Panc1 (cell line): ENCODE measurements around the gene SERPINF2. TPM values are rescaled to one million over a fixed set of nuclear protein-coding genes. Genes with fewer than 3 reads are reported as not detected.
A peak's percentile ranks its signal among the peaks of the same experiment; 100 is the strongest.
"Not testable (repeated sequence)": the region's sequence is repeated elsewhere in the genome, so short reads cannot be mapped to it uniquely, and the experiment has no call there.

ENCODE experiments used
- ATAC-seq: fragments of 200-7000 bp; cut with Tn5 transposase; 2 replicates; pipeline ENCODE4 v1.9.1; 2020; ENCODE audit warnings: mild to moderate bottlenecking, moderate library complexity
- BruUV-seq: library from RNA; stranded (reverse); fragments of 400-500 nt; replicated peaks from 2 replicates; lab custom pipeline; 2021; lab: Mats Ljungman, UMichigan
- CTCF ChIA-PET: fragments of 300-600 bp; sonication (Branson Sonifier 250); formaldehyde crosslinking; loops from one replicate; lab custom pipeline; 2022; ENCODE audit warnings: antibody characterized with exemption; lab: Charles Lee
- POLR2A ChIA-PET: fragments of 300-600 bp; sonication (Branson Sonifier 250); formaldehyde crosslinking; loops from one replicate; lab custom pipeline; 2022; ENCODE audit warnings: antibody characterized with exemption; lab: Charles Lee
- DNase-seq: peaks from one replicate; pipeline ENCODE4 v3.0.0-alpha.2; 2010; ENCODE audit warnings: low read depth, low spot score
- H3K27ac ChIP-seq: 2 replicates; pipeline ENCODE4 v1.5.1; 2011; ENCODE audit warnings: mild to moderate bottlenecking, low read length, inconsistent platforms
- H3K27me3 ChIP-seq: fragments of 200-500 bp; sonication (Bioruptor generic); 2 replicates; pipeline ENCODE4 v1.6.0; 2014; ENCODE audit warnings: low read length, inconsistent platforms; ENCODE audit not compliant: control insufficient read depth, insufficient read depth
- H3K36me3 ChIP-seq: fragments of 200-500 bp; sonication (Bioruptor generic); 2 replicates; pipeline ENCODE4 v1.5.1; 2014; ENCODE audit warnings: inconsistent platforms, mild to moderate bottlenecking, low read length, moderate library complexity; ENCODE audit not compliant: control insufficient read depth, insufficient read depth
- H3K4me1 ChIP-seq: 2 replicates; pipeline ENCODE4 v1.5.1; 2011; ENCODE audit warnings: inconsistent platforms, mild to moderate bottlenecking, low read length, moderate library complexity; ENCODE audit not compliant: control insufficient read depth, insufficient read depth
- H3K4me3 ChIP-seq, 2 experiments: 2 replicates each; pipeline ENCODE4 v1.5.1; 2011 to 2012; ENCODE audit warnings: low read depth in 2 of 2, low read length in 2 of 2, mild to moderate bottlenecking in 2 of 2, inconsistent platforms in 1 of 2, moderate library complexity in 1 of 2
- H3K9me3 ChIP-seq: fragments of 200-500 bp; sonication (Bioruptor generic); 2 replicates; pipeline ENCODE4 v1.5.1; 2014; ENCODE audit warnings: low read depth, mild to moderate bottlenecking, inconsistent platforms, low read length, moderate library complexity; ENCODE audit not compliant: control insufficient read depth, insufficient read depth
- POLR2AphosphoS5 ChIP-seq: IDR thresholded peaks from 2 replicates; pipeline ENCODE4 v1.6.1; 2012; ENCODE audit warnings: mild to moderate bottlenecking, low read depth, low read length, moderate library complexity
- SIN3A ChIP-seq: IDR thresholded peaks from 2 replicates; pipeline ENCODE4 v1.6.1; 2012; ENCODE audit warnings: low read depth, mild to moderate bottlenecking, low read length, moderate library complexity, borderline replicate concordance; ENCODE audit not compliant: insufficient read depth
- TCF7L2 ChIP-seq: IDR thresholded peaks from 2 replicates; pipeline ENCODE4 v1.6.1; 2011; ENCODE audit warnings: mild to moderate bottlenecking, low read depth, low read length, inconsistent platforms
- in situ Hi-C: cut with HindIII; loops from 2 replicates; pipeline ENCODE4 v1.10.0; 2016; ENCODE audit warnings: low sequenced_read_pairs, low pct_unique_long_range_greater_than_20kb
- intact Hi-C: fragments of 100-400 bp; cut with micrococcal nuclease; formaldehyde crosslinking; loops from one replicate; pipeline ENCODE4 v1.10.0; 2022; ENCODE audit not compliant: unreplicated experiment
- total RNA-seq: library from RNA; stranded (reverse); gene quantifications from one replicate; pipeline ENCODE4 v1.2.1, GENCODE V29; 2021; ENCODE audit not compliant: unreplicated experiment
- TF ChIP-seq, protein P1 (sequence below): fragments of 450-650 bp; IDR thresholded peaks from 2 replicates; pipeline ENCODE4 v1.5.1; 2017; ENCODE audit warnings: mild to moderate bottlenecking
- TF ChIP-seq, protein P2 (sequence below), 2 experiments: IDR thresholded peaks; 2 replicates each; pipeline ENCODE4 v1.6.1; 2011 to 2012; ENCODE audit warnings: low read depth in 2 of 2, control low read depth in 1 of 2, low read length in 1 of 2, mild to moderate bottlenecking in 1 of 2, moderate library complexity in 1 of 2; ENCODE audit not compliant: insufficient read depth in 1 of 2

The SERPINF2 gene
- total RNA-seq, 1 experiment from 2014 or later, result 0.77 TPM

DNA sequence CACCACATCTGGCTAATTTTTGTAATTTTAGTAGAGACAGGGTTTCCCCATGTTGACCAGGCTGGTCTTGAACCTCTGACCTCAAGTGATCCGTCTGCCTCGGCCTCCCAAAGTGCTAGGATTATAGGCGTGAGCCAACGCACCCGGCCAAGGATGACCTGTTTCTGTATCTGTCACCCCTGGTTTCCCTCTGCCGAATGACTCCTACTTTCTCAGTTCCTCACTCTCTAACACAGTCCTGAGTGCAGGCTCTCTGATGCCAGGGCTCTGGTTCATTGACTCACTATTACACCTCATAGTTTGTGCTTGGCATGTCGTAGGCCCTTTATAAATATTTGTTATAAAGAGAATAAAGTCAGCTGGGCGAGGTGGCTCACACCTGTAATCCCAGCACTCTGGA is 47.3 kb upstream of the SERPINF2 start:
- TF ChIP-seq TCF7L2, result no peak
- TF ChIP-seq, protein P1, sequence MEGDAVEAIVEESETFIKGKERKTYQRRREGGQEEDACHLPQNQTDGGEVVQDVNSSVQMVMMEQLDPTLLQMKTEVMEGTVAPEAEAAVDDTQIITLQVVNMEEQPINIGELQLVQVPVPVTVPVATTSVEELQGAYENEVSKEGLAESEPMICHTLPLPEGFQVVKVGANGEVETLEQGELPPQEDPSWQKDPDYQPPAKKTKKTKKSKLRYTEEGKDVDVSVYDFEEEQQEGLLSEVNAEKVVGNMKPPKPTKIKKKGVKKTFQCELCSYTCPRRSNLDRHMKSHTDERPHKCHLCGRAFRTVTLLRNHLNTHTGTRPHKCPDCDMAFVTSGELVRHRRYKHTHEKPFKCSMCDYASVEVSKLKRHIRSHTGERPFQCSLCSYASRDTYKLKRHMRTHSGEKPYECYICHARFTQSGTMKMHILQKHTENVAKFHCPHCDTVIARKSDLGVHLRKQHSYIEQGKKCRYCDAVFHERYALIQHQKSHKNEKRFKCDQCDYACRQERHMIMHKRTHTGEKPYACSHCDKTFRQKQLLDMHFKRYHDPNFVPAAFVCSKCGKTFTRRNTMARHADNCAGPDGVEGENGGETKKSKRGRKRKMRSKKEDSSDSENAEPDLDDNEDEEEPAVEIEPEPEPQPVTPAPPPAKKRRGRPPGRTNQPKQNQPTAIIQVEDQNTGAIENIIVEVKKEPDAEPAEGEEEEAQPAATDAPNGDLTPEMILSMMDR, result no peak
- TF ChIP-seq POLR2AphosphoS5, result no peak
- no peak for TF ChIP-seq SIN3A
- TF ChIP-seq, protein P2, sequence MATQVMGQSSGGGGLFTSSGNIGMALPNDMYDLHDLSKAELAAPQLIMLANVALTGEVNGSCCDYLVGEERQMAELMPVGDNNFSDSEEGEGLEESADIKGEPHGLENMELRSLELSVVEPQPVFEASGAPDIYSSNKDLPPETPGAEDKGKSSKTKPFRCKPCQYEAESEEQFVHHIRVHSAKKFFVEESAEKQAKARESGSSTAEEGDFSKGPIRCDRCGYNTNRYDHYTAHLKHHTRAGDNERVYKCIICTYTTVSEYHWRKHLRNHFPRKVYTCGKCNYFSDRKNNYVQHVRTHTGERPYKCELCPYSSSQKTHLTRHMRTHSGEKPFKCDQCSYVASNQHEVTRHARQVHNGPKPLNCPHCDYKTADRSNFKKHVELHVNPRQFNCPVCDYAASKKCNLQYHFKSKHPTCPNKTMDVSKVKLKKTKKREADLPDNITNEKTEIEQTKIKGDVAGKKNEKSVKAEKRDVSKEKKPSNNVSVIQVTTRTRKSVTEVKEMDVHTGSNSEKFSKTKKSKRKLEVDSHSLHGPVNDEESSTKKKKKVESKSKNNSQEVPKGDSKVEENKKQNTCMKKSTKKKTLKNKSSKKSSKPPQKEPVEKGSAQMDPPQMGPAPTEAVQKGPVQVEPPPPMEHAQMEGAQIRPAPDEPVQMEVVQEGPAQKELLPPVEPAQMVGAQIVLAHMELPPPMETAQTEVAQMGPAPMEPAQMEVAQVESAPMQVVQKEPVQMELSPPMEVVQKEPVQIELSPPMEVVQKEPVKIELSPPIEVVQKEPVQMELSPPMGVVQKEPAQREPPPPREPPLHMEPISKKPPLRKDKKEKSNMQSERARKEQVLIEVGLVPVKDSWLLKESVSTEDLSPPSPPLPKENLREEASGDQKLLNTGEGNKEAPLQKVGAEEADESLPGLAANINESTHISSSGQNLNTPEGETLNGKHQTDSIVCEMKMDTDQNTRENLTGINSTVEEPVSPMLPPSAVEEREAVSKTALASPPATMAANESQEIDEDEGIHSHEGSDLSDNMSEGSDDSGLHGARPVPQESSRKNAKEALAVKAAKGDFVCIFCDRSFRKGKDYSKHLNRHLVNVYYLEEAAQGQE (IDR thresholded peaks at IDR 0.05; ENCODE audit: insufficient read depth in 1 of 2, low read depth in 2 of 2, low read length in 1 of 2), result no peak
- POLR2A ChIA-PET, result no interaction called here
- in situ Hi-C loops (no loop called here), intact Hi-C loops (no loop called here)
- no peaks in the 10 kb centered on the region for H3K4me1 ChIP-seq
- CTCF ChIA-PET, result no interaction called here
- H3K4me3 ChIP-seq, result no peak overlapping the region
- H3K27ac ChIP-seq, result no peak overlapping the region
- no TSS peak for BruUV-seq
- ATAC-seq, result no peak
- no peaks in the 10 kb centered on the region for H3K9me3 ChIP-seq
- DNase-seq, result no peak
- H3K27me3 ChIP-seq, result no peaks in the 10 kb centered on the region
- H3K36me3 ChIP-seq, result no peaks in the 10 kb centered on the region

DNA sequence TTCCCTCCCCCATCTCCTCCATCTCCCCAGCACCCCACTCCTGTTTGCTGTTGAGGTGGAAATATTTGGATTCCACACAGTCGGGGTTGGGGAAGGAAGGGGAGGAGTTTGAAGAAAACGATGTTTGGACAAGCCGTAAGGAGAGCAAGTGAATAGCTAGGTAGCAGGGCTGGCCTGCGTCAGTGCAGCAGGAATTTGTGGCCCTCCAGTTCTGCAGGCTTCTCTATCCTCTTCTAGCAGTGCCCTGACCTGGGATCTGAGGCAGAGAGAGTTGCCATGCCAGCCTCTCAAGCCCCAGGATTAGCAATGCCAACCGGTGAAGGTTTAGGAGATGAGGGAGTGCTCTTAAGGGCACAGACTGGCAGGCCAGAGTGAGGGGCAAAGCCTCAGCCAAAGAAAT is 45.0 kb upstream of the SERPINF2 start:
- in situ Hi-C loops, result no loop called here
- no peaks in the 10 kb centered on the region for H3K9me3 ChIP-seq
- POLR2A ChIA-PET, result interaction anchor here (0.7 kb wide), 1 partner anchor 103 kb away, joined by 3 read pairs; no protein-coding TSS in a partner anchor
- no peaks in the 10 kb centered on the region for H3K4me1 ChIP-seq
- intact Hi-C loops, result no loop called here
- DNase-seq (no peak), ATAC-seq (peak; percentile 53)
- TF ChIP-seq, protein P2 (IDR thresholded peaks at IDR 0.05; ENCODE audit: insufficient read depth in 1 of 2, low read depth in 2 of 2, low read length in 1 of 2), result no peak
- no peak for TF ChIP-seq POLR2AphosphoS5
- H3K27me3 ChIP-seq, result no peaks in the 10 kb centered on the region
- H3K4me3 ChIP-seq, result no peak overlapping the region
- BruUV-seq, result no TSS peak
- no peak overlapping the region for H3K27ac ChIP-seq
- H3K36me3 ChIP-seq, result no peaks in the 10 kb centered on the region
- CTCF ChIA-PET, result no interaction called here

DNA sequence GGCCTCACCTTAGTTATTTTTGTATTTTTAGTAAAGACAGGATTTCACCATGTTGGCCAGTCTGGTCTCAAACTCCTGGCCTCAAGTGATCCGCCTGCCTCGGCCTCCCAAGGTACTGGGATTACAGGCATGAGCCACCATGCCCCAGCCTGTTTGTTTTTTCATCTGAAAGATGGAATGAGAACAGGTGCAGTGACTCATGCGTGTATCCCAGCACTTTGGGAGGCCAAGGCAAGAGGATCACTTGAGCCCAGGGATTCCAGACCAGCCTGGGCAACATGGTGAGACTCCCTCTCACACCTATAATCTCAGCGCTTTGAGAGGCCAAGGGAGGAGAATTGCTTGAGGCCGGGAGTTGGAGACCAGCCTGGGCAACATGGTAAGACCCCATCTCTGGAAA is 42.8 kb upstream of the SERPINF2 start:
- H3K27ac ChIP-seq, POLR2A ChIA-PET, H3K4me1 ChIP-seq, intact Hi-C loops, DNase-seq, CTCF ChIA-PET, H3K4me3 ChIP-seq, ATAC-seq, in situ Hi-C loops, H3K36me3 ChIP-seq, BruUV-seq, H3K27me3 ChIP-seq, H3K9me3 ChIP-seq: not testable (repeated sequence)
